Umbilical cord (tissue), 2 donors: Measurements from ENCODE around the gene TICAM1. TPM values are rescaled to one million over a fixed set of nuclear protein-coding genes. Genes with fewer than 3 reads are reported as not detected.
A peak's percentile ranks its signal among the peaks of the same experiment; 100 is the strongest.
"Not testable (repeated sequence)": the region's sequence is repeated elsewhere in the genome, so short reads cannot be mapped to it uniquely, and the experiment has no call there.

Source experiments
- DNase-seq: peaks from one replicate; pipeline ENCODE4 v3.0.0-alpha.2; 2015; ENCODE audit warnings: low spot score
- total RNA-seq: library from RNA; depleted of rRNA; stranded (reverse); fragments of >200 nt; gene quantifications from one replicate; pipeline ENCODE4 v1.2.3, GENCODE V29; 2014; ENCODE audit warnings: low replicate concordance; ENCODE audit not compliant: insufficient read depth

The TICAM1 gene
- total RNA-seq, 1 donor from 2014 or later: 4.6 TPM

- no peak for DNase-seq
Observed at GRCh38 chr19:4844348-4845179, 13.1 kb upstream of the TICAM1 start.

- no peak for DNase-seq
Observed at GRCh38 chr19:4843647-4843965, 12.1 kb upstream of the TICAM1 start.

GRCh38 chr19:4839192-4839591, 7.7 kb upstream of the TICAM1 start:
- DNase-seq: no peak

- no peak for DNase-seq
Observed at GRCh38 chr19:4832776-4833175, 1.3 kb upstream of the TICAM1 start.

- not testable (repeated sequence) for DNase-seq
Observed at GRCh38 chr19:4831979-4832340, 448 bp upstream of the TICAM1 start.

DNA sequence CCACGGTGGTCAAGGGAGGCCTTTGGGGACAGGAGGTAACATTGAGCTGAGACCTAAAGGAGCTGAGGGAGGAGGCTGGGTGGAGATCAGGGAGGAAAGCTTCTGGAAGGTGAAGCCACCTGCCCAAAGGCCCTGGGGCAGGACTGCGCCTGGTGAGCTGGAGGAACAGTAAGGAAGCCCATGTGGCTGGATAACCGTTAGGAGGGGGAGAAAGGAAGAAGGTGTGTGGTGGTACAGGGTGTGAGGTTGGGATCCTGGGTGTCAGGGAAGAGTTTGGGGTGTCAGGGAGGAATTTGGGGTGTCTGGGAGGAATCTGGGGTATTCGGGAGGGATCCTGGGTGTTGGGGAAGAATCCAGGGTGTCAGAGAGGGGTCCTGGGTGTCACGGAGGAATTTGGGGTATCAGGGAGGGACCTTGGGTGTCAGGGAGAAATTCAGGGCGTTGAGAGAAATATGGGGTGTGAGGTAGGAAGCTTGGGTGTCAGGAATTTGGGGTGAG, 695 bp downstream of the TICAM1 start:
- DNase-seq: no peak

- DNase-seq: no peak
Observed at GRCh38 chr19:4830332-4830731, 1.2 kb downstream of the TICAM1 start.

DNA sequence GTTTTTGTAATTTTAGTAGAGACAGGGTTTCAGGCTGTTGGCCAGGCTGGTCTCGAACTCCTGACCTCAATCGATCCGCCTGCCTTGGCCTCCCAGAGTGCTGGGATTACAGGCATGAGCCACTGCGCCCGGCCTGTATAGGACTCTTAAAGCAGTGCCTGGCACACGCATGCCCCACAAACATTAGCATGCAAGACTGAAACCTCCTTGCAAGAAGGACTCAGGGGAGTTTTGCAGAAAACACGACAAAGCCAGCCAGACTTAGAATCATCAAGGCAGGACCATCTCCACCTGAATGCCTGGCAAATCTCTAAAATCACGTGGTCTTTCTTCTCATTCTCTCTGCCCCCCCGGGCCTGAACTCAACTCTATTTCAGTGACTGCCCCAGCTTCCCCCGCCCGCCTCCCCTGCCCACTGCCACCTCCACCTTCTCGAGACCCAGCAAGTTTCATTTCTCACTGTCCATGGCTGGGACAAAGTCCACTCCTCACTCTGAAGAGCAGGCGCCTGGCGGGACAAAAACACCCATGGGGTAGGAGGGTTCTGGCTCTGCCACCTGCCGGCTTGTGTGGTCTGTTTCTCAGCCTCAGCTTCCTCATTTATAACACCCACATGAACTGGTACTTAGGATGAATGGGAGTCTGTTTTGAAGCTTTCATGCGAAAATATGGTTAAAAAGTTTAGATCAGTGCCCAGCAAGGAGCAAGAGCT, 2.4 kb downstream of the TICAM1 start:
- no peak for DNase-seq

GRCh38 chr19:4823577-4823976, 7.9 kb downstream of the TICAM1 start:
- DNase-seq: no peak

DNA sequence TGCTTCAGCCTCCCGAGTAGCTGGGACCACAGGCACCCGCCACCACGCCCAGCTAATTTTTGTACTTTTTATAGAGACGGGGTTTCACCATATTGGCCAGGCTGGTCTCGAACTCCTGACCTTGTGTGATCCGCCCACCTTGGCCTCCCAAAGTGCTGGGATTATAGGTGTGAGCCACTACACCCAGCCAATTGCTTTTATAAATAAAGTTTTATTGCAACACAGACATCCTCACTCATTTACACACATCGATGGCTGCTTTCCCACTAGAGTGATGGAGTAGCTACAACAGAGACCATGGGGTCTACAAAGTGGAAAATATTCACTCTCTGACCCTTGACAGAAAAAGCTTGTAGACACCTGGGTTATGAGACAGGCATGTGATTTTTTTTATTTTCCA, 9.2 kb downstream of the TICAM1 start:
- DNase-seq: not testable (repeated sequence)

DNA sequence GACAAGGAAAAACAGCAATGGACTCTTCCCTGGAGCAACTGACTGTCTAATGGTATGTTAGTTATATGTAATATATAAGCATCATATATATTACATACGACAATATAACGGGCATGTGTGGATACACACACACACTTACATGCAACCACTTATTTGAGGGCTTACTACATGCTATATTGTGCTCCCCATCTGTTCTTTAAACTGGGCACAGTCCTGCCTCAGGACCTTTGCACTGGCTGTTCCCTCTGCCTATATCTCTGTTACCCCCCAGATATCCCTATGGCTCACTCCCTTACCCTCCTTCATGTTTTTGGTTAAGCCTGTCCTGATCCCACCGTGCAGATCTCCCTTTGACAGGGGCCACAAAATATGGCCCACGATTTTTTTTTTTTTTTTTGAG, 10.2 kb downstream of the TICAM1 start:
- DNase-seq: no peak

DNA sequence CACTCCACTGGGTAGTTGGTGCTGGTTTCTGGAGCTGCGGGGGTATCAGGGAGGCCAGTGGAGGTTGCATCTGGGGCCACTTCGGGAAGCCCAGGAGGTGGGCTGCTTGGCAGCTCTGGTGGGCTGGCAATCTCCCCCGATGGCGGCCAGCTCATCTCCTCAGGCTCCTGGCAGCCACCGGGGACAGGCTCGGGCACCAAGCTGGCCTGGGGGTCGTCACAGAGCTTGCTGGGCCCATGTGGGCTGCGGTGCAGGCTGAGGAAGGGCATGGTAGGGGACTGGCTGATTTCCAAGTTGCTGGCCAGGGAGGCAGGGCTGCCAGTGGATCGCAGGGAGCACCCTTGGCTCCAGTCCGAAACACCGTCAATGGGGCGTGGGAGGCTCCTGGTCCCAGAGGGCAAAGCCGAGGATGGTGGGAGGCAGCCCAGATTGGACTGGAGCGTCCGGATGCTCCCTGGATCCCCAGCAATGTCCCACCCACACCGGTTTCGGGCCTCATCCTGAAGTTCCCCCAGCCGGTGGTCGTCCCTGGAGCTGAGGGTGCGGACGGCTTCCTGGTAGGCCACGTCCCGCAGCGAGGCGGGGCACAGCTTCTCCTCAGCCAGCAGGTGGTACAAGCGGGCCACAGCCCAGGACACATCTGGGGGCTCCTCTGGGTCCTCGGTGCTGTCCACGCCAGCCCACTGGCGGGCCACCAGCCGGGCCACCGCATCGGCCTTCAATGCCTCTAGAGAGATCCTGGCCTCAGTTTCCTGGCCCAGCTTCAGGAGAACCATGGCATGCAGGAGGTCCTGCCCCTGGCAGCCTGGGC, 13.8 kb downstream of the TICAM1 start:
- no peak for DNase-seq

DNA sequence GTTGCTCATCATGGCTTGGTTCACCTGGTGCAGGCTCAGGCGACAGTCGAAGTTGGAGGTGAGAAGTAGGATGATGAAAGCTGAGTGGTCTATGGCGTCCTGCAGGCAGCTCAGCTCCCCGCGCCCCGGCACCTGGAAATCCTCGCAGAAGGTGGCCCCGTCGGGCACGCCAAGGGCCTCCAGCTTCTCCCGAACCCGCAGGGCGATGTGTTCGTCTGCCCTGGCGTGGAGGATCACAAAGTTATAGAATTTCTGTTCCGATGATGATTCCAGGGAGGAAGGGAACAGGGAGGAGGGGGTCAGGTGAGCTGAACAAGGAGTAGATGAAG, 14.6 kb downstream of the TICAM1 start:
- no peak for DNase-seq

DNA sequence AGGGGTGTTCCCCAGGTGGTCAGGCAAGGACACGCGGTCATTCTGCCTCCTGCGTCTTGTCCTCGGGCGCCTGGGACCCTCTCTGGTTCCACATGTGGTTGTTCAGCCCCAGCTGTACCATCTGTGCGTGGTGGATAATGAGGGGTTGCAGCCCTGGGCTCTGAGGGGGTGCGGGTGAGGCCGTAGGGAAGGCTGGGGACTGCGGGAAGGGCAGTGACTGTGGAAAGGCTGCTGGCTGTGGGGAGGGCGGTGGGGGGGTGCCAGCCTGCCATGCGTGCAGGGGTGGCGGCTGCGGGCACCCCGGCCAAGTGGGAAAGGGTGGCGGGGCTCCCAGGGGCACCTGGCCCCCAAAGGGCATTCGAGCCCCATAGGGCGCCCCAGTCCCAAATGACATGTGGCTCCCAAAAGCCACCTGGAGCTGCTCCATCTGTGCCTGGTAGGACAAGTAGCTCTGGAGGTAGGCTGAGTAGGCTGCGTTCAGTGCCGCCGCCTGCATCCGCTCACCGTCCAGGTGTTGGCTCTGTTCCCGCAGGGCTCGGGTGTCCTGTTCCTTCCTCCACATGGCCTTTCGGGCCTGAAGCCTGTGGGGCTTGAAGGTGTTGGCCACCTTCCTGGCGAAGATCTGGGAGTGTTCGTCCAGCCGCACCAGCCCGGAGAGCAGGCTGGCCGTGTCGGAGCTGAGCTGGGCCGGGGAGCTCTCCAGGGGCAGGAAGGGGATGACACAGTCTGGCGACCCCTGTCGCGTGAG, 15.1 kb downstream of the TICAM1 start:
- DNase-seq: no peak

GRCh38 chr19:4815426-4816201, 15.9 kb downstream of the TICAM1 start:
- DNase-seq: peak; percentile 93

- DNase-seq: no peak
Observed at GRCh38 chr19:4814625-4815425, 16.7 kb downstream of the TICAM1 start.

DNA sequence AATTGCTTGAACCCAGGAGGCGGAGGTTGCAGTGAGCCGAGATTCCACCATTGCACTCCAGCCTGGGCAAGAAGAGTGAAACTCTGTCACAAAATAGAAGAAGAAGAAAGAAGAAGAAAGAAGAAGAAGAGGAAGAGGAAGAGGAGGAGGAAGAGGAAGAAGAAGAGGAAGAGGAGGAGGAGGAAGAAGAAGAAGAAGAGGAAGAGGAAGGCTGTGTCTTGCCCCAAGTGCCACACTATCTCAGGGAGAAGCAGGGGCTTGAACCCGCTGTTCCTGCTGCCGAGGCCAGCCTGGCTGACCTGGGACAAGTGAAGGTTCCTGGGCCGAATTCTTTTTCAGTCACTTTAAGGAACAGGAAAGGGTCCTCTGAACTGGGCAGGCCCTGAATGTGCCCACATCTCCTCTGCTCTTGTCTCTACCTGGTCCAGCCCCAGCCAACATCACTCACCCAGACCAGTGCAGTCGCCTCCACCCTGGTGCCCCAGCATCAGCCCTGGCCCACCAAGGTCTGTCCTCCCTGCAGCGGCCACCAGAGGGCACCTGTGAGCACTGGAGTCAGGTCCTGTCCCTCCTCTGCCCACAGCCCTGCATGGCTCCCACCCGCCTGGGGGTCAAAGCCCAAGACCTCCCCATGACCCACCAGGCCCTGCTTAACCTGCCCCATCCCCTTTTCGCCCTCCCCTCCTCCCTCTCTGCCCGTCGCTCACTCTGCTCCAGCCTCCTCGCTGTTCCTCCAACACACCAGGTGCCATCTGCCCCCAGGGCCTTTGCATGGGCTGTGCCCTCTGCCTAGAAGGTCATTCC, 20.0 kb downstream of the TICAM1 start:
- peak; percentile 47 for DNase-seq

DNA sequence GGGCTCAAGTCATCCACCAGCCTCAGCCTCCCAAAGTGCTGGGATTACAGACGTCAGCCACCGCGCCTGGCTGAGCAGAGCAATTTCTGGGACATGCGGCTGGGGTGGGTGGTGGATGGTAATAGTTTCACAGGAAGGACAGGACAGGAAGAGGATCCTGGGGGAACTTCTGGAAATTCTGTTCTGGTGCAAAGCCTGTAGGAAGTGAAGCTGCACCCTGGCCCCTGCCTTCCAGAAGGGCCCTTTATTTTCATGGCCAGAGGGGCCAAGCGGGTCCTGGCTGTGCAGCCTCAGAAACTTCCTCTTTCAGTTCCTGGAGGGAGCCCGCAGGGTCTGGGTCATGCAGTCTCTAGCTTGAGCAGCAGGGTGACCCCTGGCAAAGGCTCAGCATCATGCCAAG, 24.3 kb downstream of the TICAM1 start:
- DNase-seq: peak; percentile 39

DNA sequence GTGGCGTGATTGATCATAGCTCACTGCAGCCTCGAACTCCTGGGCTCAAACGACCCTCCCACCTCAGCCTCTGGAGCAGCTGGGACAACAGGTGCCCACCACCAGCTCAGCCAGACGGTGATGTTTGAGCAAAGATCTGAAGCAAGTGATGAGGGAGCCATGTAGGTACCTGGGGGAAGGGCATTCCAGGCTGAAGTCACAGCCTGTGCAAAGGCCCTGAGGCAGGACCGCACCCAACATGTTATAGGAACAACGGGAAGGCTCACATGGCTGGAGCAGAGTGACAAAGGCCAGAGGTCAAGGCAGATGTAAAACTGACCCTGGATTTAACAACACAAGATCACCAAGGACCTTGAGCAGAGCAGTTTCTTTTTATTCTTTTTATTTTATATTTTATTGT, 25.1 kb downstream of the TICAM1 start:
- no peak for DNase-seq
